Kidney tubule cell (primary cell): ENCODE data around the gene ADH1C.
"Not testable (repeated sequence)": the region's sequence is repeated elsewhere in the genome, so short reads cannot be mapped to it uniquely, and the experiment has no call there.

Experiments used
- DNase-seq: peaks from one replicate; pipeline ENCODE4 v3.0.0-alpha.2; 2018; ENCODE audit warnings: low spot score

The ADH1C gene

DNA sequence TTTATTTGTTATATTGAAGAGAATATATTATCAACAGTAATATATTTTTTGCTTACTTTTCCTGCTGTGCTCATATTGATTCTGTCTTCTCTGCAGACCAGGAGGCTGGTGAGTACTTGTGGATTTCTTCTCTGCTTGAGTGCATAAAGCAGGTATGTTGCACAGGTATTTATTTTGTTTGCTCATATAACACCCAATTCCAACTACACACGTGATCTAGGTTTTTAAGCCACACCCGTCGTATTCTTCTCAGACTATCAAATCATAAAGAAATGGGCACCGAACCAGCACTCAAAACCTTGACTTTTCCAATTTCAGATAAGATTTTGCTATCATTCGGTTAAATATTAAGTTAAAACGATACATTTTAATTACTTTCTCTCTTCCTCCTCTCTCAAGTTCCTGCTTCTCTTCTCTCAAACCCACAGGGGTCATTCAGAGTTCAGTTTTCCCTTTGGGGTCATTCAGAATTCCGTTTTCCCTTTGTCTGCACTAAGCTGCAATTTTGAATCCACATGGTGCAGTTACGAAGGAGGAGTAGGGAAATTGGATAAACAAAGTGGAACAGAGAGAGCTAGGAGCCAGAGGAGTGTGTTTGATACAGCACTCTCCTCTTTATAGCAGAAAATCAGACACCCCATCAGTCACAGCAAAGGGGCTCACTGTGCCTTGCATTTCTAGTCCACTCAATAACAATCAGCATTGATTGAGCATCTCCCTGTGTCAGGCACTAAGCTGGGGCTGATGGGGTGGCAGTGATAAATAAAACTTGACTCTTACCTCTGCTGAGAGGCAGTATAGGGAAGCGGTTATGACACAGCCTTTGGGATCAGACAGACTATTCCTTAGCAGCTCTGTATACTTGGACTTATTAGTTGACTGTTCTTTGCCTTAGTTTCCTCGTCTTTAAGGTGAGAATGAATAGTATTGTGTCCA, at the start of gene ADH1C:
Gene ADH1C, minus strand, starts transcription at position 145 of the 936 bp plus-strand sequence. Its CDS starts 71 bp downstream, at position 74.
- DNase-seq, result peak; percentile 3

DNA sequence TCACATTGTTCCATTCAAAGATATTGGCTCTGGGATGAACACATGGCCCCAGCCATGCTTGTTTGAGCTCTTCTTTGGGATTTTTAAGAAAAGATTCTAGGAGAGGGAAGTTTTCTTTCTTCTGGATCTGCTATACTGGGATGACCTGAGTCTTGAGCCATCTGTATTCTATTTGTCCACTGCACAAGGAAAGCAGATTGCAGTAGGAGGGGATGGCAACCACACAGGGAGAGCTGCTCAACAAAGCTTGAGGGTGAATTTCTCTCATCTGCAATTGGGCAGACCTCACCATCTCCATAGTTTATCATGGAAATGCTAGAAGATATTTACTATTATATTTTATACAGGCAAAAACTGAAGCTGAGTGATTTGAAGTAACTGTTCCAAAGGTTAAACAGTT, 48.3 kb upstream of the ADH1C start:
- DNase-seq, result no peak

DNA sequence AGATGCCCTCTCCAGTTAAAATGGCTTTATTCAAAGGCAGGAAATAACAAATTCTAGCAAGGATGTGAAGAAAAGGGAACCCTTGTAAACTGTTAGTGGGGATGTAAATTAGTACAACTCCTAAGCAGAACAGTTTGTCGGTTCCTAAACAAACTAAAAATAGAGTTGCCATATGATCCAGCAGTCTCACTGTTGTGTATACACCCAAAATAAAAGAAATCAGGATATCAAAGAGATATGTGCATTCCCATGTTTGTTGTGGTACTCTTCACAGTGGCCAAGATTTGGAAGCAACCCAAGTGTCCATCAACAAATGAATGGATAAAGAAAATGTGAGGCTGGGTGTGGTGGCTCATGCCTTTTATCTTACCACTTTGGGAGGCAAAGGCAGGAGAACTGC, 46.5 kb upstream of the ADH1C start:
- no peak for DNase-seq

- peak; percentile 83 for DNase-seq
These were observed 43.2 kb upstream of the ADH1C start for GRCh38 chr4:99395595-99396364.

GRCh38 chr4:99394896-99395295, 42.4 kb upstream of the ADH1C start:
- DNase-seq, result peak; percentile 47

GRCh38 chr4:99390055-99390454, 37.5 kb upstream of the ADH1C start:
- no peak for DNase-seq

GRCh38 chr4:99389606-99390005, 37.1 kb upstream of the ADH1C start:
- DNase-seq, result no peak

GRCh38 chr4:99383833-99384392, 31.4 kb upstream of the ADH1C start:
- no peak for DNase-seq

DNA sequence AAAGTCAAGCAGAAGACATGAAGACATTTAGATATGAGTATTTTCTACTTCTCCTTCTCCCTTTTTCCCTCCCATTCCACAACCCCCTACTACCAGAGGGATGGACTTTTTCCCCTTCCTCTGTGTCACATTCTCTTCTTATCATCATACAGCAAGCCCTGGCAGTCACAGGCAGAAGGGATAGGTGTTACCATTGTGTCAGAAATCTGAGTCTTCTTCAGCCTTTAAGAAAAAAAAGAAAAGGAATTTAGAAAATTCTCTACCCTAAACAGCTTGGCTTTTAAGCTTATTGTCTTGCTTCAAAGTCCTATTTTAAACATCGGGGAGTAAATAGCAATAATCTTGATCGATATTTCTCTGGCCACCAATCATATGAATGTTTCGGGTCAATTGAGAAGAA, 30.9 kb upstream of the ADH1C start:
- no peak for DNase-seq

DNA sequence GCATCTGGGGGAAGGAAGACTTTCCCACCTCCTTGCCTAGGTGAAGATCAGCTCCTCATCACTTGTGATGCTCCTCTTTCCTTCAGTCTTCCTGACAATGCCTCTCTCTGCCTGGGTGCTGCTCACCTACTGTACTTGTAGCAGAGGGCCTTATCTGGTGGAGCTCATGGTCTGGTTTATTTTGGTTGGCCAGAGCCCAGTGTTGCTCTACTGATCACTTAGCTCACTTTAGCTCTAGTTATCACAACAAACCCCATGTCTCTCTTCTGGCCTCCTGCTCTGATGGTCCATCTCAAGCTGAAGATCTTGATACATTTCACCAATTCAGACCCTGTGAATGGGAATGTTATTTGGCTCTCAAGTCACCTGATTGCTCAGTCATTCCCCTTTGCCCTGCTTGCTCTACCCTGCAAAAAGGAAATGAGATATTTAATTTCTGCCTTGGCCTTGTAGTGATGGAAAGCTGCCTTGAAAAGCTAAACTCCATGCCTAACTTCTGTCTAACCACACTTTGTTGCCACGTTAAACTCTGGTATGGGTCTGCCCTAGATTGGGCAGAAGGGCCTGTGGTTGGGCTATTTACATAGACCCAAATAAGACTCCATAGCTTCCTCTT, 30.3 kb upstream of the ADH1C start:
- no peak for DNase-seq

GRCh38 chr4:99381588-99382175, 29.1 kb upstream of the ADH1C start:
- no peak for DNase-seq

GRCh38 chr4:99379571-99379970, 27.0 kb upstream of the ADH1C start:
- DNase-seq, result no peak

GRCh38 chr4:99378876-99379275, 26.3 kb upstream of the ADH1C start:
- DNase-seq, result no peak

DNA sequence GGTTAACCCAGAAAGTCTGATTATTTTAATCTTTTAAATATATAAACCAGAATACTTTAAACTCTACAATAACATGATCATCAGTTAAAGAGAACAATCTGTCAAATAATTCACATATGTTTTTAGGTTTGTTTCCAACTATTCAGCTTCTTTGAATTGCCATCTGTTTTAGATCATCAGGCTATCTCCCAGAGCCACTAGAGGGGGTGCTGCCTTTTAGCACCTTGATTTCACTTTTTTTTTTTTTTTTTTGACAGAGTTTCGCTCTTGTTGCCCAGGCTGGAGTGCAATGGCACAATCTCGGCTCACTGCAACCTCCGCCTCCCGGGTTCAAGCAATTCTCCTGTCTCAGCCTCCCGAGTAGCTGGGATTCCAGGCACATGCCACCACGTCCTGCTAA, 24.8 kb upstream of the ADH1C start:
- DNase-seq, result not testable (repeated sequence)

DNA sequence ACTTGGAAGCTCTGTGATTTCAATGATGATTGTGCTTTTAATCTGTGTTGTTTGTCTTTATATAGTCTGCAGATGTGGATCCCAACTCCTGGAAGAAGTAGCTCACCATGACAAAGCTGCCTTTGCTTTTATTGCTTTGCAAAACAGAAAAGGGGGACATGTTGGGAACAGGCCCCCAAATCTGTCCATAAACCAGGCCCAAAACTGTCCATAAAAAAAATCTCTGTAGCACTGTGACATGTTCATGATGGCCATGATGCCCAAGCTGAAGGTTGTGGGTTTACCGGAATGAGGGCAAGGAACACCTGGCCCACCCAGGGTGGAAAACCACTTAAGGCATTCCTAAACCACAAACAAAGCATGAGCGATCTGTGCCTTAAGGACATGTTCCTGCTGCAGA, 19.9 kb upstream of the ADH1C start:
- DNase-seq, result not testable (repeated sequence)

GRCh38 chr4:99367817-99368216, 15.3 kb upstream of the ADH1C start:
- DNase-seq, result not testable (repeated sequence)

- no peak for DNase-seq
These were observed 13.9 kb upstream of the ADH1C start for GRCh38 chr4:99366491-99366890.

DNA sequence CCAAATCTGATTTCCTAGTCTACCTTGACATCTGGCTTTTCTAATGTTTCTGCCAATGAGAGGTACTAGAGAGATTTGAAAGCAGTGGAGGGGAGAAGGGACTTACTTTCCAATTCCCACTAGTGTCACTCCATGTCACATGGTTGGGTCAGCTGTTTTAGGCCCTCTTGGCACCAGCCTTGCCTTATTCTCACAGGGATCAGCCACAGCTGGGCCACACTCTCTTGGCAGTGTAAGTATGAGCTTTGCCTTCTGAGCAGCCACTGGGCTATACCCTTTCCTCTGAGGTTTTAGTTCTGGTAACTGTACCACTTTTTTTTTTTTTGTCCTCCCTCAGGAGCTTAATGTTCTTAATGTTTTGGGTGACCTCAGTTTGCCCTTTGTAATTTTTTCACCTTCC, 10.2 kb upstream of the ADH1C start:
- no peak for DNase-seq

DNA sequence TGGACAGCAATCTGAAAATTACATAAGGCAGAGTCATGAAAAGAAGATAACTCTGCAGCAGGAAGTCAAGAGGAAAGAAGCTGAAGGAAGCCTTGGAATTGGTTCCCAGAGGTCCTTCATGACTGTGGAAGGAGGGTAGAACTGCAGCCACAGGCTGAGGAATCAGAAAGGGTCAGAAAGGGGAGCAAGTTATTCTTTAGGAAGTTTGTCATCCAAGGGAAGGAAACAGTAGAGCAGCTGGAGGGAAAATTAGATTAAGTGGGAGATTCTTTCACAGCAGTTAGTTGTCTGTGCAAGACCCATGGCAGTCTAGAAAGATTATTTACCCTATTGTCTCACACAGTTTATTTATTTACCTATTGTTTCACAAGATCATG, 9.3 kb upstream of the ADH1C start:
- DNase-seq, result no peak

DNA sequence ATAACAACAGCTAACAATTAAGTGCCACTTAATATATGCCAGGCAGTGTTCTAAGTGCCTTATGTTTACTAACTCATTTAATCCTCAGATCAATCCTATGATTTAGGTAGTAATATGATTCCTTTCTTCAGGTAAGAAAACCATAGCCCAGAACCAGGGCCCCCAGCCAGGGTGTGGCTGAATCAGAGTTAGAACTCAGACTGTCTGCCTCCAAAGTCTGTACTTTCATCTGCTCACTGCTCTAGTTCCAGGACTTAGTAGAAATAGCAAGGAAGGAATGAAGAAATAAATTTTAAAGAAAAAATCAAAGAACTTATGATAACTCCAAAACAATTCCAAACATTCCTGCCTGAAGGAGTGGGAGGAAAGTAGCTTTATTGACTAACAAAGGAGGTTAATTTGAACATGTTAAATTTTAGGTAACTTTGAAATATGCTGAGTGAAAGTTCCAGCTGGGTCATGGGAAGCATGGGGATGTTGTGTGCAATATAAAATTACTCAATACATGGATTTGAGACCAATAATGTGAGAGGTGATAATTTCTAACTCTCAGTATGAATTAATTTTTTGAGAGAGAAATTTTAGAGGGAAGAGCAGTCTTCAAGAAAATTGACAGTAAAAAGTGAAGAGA, 8.8 kb upstream of the ADH1C start:
- DNase-seq, result no peak

DNA sequence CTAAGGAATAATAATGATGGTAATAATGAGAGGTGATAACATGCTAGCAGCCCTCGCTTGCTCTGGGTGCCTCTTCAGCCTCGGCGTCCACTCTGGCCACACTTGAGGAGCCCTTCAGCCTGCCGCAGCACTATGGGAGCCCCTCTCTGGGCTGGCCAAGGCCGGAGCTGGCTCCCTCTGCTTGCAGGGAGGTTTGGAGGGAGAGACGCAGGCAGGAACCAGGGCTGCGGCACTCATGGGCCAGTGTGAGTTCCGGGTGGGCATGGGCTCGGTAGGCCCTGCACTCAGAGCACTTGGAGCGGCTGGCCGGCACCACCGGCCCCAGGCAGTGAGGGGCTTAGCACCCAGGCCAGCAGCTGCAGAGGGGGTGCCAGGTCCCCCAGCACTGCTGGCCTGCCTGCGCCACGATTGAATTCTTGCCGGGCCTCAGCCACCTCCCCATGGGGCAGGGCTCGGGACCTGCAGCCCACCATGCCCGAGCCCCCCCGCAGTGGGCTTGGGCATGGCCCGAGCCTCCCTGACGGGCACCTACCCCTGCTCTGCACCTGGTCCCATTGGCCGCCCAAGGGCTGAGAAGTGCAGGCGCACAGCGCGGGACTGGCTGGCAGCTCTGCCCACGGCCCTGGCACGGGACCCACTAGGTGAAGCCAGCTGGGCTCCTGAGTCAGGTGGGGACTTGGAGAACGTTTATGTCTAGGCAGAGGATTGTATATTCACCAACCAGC, 7.1 kb upstream of the ADH1C start:
- no peak for DNase-seq
